Colon (tissue), 2 donors: ENCODE results near the gene SPINK2.

ENCODE experiments used
- FAIRE-seq: peaks from 2 replicates; lab custom pipeline; 2012; peaks lifted over from hg19 to GRCh38; lab: Jason Lieb, UNC
- donor health status: control.
- donor health status: control.

The SPINK2 gene

DNA sequence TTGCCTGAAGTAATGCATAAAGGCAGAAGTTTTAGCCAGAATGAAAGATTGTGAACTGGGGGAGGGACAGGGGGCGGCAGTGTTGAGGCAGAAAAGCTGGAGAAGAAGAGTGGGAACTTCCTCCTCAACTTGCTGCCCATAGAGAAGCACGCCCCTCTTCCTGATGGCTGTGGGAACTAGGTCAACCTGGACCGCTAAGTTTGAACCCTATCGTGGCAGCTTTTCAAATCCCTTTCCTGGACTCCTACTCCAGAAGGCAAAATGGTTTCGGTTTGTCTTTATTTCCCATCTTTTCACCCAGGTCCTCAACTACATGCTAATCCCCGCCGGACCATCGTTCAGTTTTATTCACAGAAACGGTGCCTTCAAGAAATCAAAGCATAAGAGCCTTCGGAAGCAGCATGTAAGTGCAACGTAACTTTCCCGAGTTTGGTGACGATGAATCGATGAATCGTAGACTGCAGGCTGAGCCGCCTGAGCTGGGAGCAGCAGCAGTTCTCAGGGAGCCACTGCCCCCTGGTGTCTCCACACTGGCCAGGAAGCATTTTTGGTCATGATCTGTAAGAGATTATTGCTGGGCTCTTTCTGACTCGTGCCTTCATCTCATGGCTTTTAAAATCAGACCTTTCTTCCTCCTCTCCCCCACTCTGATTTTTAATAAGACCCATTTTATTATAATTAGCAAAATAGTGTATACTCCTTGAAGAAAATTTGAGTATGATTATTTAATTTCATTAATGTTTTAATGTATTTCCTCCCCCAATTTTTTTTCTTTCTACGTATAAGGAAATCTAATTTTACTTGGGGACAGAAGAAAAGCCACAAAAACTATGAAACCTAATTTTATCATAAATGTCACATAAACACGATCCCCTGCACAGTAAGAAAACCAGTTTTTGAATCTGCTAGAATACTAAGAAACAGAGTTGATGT lies 21.4 kb downstream of the SPINK2 start:
- FAIRE-seq: peak; percentile 70

DNA sequence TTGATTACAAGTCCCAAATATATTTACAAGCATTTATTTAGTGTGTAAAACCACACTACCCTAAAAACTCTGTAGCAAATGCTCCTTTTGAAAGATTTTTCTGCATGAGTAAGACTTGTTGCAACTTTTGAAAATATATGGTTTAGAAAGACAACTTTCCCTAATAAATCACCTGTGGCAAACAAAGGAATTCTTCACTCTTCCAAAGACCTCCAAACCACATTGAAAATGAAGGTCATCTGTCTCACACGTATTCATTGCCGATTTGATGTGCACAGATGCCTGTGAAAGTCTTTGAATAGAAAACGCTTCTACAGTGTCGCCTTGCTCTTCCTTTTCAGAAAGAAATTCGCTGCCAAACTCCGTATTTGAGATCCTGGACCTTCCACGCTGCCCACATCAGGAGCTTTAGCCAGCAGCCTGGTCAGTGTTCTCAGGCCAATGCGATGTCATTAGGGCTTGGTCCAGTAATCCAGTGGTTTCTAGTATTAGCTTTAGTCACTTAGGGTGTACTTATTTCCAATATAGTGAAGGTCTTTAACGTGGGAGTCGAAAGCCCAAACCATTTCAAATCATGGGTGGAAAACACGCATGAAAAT lies 22.2 kb downstream of the SPINK2 start:
- FAIRE-seq: no peak

DNA sequence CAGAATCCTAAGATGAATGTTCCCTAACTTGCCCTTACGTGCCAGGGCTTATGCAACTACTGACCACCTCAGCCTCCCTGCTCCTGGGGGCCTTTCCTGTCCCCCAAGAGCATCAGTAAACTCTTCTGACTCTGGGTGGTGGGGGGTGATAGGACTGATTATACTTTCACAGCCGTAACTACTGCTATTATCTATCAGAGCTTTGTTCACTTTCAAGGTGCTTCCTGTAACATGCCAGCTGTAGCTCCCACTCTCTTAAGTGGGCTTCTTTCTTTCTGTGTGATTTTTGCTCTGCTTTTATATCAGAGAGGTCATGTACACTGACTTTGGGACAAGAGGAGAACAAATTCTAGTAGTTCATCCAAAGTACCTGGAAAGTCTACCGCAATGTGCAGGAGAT lies 25.3 kb downstream of the SPINK2 start:
- no peak for FAIRE-seq

DNA sequence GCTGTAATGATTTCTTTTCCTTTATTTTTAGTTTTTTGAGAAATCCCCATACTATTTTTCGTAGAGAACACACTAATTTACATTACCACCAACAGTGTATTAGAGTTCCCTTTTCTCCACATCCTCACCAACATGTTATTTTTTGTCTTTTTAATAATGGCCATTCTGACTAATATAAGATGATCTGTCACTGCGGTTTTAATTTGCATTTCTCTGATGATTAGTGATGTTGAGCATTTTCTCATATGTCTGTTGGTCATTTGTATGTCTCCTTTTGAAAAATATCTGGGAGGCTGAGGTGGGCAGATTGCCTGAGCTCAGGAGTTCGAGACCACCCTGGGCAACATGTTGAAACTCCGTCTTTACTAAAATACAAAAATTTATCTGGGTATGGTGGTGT lies 30.2 kb downstream of the SPINK2 start:
- no peak for FAIRE-seq

DNA sequence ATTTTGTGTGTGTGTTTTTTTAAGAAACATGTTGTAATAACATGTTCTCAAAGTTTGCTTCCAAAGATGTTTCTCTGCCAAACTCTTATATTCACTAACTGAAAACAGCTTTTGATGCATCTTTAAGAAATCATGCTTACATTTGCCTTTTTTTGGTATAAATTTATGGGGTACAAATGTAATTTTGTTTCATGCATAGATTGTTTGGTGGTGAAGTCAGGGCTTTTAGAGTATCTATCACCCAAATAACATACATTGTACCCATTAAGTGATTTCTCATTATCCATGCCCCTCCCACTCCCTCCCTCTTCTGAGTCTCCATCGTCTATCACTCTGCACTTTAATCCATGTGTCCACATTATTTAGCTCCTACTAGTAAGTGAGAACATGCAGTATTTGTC lies 30.8 kb downstream of the SPINK2 start:
- FAIRE-seq: no peak

DNA sequence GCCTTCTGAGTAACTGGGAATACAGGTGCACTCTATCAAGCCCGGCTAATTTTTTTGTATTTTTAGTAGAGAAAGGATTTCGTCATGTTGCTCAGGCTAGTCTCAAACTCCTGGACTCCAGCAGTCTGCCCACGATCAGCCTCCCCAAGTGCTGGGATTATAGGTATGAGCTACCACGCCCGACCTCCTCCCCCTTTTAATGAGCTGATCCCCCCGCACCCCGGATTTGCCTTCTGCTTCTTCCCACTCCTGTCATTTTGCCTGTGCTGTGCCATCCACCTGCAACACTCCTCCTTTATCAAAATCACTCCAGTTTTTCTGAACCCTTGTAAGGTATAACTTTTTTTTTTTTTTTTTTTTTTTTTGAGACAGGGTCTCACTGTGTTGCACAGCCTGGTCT lies 33.4 kb downstream of the SPINK2 start:
- no peak for FAIRE-seq

DNA sequence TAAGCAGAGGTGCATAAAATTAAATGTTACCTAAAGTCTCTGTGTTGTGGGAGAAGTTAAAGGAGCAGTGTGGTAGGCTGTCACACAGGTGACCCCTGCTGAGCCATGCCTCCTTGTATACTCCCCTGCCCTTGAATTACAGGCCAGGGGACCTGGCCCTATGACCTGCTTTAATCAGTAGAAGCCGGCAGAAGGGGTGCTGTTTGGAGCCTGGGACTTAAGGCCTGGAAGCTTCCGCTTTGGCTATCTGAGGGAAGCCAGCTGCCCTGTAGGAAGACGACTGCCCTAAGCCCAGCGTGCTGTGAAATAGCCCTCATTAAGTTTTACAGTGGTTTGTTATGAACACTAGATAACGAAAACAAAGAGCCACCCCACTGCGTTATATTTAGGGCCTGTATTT lies 34.1 kb downstream of the SPINK2 start:
- FAIRE-seq: no peak

DNA sequence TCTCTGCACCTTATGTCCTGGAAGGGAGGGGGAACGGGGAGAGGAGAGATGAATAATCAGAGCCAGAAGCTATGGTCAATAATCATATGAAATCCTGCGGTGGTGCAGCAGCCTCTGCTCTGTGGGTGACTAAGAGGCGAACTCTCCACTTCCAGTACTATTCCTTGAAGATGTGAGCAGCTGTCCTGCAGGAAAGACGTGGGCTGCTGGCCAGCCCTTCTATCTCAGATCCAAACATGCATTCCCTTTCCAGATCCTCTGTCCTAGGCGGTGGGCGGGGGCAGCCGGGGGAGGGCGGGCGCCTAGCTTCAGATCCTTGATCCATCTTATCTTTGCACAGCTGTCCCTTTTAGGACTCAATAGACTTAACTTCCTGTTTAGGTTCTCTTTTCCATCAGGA lies 34.5 kb downstream of the SPINK2 start:
- no peak for FAIRE-seq

DNA sequence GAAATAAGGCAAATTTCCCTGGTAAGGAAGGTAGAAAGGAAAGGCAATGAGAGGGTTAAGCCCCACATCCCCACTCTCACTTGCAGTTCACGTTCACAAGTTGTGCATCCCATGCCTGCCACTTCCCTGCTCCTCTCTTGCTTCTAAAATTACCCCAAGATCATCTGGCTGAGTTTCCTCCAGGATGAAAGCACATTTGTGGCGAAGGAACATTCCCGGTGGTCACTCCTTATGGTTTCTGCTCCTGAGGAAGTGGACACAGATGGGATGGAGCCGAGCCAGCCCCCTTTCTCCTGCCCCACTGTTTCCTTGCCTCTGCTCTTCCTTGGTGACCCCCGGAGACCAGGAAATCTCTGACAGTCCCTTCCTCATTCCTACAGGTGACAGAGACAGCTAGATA lies 37.5 kb downstream of the SPINK2 start:
- no peak for FAIRE-seq

DNA sequence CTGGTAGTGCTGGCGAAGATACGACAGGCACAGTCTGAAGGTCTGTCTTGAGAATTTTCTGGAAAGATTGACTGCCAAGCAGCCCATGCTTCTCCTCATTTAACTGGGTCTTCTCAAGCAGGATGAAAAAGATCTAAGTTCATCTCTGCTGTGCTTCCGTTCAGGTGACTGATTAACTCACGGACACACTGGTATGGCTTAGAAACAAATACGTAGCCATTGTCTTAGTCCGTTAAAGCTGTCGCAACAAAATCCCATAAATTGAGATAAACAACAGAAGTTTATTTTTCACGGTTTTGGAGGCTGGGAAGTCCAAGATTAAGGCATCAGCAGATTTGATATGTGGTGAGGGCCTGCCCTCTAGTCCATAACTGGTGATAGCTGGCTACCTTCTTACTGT lies 39.5 kb downstream of the SPINK2 start:
- no peak for FAIRE-seq

DNA sequence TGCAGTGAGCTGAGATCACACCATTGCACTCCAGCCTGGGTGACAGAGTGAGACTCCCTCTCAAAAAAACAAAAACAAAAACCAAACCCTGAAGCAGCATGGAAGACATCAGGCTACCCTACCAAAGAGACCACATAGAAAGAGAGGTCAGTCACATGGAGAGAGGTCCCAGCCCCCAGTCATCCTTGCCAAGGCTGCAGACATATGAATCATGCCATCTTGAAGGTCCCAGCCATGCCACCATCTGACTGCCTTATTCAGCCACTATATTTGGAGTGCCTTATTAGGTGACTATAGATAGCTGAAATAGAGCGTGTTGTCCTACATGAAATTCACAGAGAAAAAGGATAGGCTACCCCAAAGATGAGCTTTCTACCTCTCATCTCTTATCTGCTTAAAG lies 48.2 kb downstream of the SPINK2 start:
- no peak for FAIRE-seq

DNA sequence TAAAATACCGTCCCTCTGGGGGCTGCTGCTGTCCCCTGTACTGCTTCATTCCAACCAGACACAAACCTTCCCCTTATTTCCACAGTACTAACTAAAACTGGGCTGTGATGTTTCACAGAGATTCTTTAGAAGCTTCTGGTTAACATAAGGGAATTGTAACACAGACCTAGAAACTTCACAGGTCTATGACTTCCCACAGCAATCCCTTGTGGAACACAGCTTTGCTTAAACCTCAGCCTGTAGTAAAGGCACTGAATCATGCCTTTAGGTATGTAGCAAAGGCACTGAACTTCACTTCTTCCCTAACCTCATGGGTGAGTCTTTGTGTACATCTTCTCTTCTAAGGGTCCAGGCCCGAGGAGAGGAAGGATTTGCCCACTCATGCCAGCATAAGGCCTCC lies 49.4 kb downstream of the SPINK2 start:
- FAIRE-seq: no peak

DNA sequence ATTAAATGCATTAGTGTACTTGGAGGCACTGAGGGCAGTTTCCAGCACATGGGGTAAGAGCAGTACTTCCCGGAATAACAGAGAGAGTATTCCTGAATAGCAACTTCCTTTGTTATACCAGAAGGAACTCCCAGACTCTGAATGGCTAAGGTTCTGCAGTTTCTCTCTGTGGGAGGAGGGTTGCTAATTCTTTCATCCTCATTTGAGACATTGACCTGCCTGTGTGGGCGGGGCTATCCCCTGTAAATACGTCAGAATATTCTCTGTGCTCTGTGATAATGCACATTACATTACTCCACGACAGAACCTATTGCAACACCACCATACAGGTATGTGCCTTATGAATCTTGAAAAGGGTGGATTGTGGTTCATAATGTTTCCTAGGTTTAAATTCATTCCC lies 52.7 kb downstream of the SPINK2 start:
- no peak for FAIRE-seq

DNA sequence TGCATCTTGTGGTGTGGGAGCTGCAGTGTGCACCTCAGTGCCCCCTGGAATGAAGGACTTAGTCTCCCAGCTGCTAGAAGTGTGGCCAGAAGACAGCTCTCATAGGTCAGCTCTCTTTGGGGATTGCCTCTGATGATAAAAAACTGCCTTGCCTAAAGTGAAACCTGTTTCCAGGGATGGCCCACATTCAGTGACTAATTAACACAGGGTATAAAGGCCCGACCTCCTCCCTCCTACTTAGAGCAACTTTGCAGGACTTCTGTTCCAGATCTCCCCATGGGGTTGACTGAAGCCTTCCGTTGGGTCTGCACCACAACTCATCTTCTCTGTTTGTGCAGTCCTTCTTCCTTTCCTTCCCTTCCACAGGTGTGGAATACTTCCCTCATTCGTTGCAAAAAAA lies 53.2 kb downstream of the SPINK2 start:
- FAIRE-seq: no peak

DNA sequence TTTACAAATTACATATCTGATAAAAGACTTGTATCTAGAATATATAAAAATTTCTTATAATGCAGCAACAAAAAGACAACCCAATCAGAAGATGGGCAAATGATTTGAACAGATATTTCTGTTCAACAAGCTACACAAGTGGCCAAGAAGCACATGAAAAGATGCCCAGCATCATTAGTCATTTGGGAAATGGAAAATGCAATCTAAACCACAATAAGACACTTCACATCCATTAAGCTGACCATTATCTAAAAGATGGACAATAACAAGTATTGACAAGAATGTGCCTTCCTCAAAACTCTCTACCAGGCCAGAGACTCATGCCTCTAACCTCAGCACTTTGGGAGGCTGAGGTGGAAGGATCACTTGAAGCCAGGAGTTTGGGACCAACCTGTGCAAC lies 53.9 kb downstream of the SPINK2 start:
- FAIRE-seq: no peak

DNA sequence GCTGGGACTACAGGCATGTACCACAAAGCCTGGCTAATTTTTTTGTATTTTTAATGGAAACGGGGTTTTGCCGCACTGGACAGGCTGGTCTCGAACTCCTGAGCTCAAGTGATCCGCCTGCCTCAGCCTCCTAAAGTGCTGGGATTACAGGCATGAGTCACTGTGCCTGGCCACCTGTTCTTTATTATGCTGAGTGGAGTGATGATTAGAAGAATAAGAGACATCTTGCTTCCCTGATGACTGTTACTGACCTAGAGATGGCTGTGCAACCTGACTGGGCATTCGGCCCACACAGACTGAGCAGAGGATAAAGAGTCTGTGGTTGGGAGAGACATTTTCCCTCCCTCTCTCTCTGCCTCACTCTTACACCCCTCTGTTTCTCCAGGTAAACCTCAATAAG lies 56.7 kb downstream of the SPINK2 start:
- no peak for FAIRE-seq

DNA sequence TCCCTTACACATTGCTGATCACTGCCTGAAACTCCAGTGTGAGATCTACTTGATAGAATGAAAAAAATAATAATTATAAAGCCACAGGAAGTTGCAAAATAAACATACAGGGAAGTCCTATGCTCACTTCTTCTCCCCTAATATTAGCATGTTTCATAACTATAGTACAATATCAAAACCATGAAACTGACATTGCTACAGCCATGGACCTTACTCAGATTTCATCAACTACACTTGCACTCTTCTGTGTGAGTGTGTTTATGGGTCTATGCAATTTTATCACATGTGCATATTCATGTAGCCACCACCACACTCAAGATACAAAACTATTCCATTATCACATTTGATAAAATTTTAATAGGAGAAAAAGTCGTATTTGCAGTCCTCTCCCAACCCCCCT lies 57.3 kb downstream of the SPINK2 start:
- no peak for FAIRE-seq

DNA sequence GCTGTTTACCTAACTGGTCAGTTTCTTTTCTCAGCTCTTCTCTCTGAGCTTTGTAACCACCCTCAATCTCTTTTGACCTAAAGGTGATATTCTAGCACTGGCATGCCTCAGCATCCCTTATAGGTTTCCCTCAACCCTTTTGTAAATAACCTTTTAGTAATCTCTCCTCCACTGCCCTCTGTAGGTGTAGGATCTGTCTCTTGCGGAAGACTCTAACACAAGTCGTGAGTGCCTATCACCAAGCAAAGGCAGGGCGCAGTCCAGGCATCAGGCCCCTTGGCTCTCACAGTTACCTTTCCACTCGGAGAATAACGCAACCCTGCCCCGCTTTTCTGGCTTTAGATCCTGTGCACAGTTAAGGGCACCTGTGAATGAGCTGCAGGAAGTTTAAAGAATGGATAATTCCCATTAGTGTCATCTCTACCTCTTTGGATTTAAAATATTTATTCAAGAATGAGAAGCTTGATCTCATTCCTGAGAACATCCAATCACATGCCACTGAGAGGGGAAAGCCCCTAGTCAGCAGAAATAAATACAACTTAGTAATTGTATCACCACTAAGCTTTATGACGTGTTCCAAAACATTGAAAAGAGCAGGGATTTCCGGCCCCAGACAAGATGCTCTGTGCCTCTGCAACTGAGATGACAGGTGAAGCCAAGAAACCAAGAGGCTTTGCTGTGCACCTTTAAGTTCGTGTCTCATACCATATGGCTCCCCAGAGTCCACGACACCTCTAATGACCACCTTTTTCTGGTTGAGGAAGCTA lies 58.8 kb downstream of the SPINK2 start:
- no peak for FAIRE-seq

DNA sequence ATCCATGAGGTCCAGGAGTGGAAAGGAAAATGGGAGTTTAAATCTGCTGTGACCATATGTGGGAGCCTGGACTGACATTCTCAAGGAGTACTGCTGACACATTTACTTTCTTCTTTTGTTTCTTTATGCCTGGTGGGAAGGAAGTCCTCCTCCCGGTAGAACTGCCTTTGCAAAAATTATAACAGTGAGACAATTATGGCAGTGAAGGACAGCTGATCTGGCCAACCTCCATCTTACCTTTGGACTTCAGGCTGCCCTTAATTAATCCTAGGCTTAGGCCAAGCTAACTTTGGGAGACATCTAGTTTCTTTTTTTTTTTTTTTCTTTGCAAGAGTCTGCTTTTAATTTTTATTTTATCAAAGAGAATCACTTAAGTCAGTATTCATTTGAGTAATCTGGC lies 61.3 kb downstream of the SPINK2 start:
- FAIRE-seq: no peak
